ENCODE results near the gene TTLL5.
A peak's percentile ranks its signal among the peaks of the same experiment; 100 is the strongest.

TTLL5 gene

GRCh38 chr14:75804570-75805275 is 143.7 kb downstream of the TTLL5 start:
- DNase-seq: no peak

GRCh38 chr14:75805646-75806045 is 144.6 kb downstream of the TTLL5 start:
- no peak for DNase-seq

- DNase-seq: no peak
These were observed 145.3 kb downstream of the TTLL5 start for GRCh38 chr14:75806352-75806832.

GRCh38 chr14:75807667-75808360 is 146.8 kb downstream of the TTLL5 start:
- no peak for DNase-seq

- DNase-seq: no peak
These were observed 150.2 kb downstream of the TTLL5 start for GRCh38 chr14:75811136-75811829.

- no peak for DNase-seq
These were observed 150.9 kb downstream of the TTLL5 start for GRCh38 chr14:75811872-75812499.

GRCh38 chr14:75812622-75813021 is 151.6 kb downstream of the TTLL5 start:
- DNase-seq: no peak

- DNase-seq: no peak
These were observed 159.7 kb downstream of the TTLL5 start for GRCh38 chr14:75820761-75821160.

- DNase-seq: no peak
These were observed 160.9 kb downstream of the TTLL5 start for GRCh38 chr14:75821831-75822521.

- no peak for DNase-seq
These were observed 161.6 kb downstream of the TTLL5 start for GRCh38 chr14:75822522-75823141.

- DNase-seq: no peak
These were observed 162.3 kb downstream of the TTLL5 start for GRCh38 chr14:75823334-75823733.

- DNase-seq: no peak
These were observed 163.3 kb downstream of the TTLL5 start for GRCh38 chr14:75824318-75824717.

- no peak for DNase-seq
These were observed 164.1 kb downstream of the TTLL5 start for GRCh38 chr14:75825147-75825592.

GRCh38 chr14:75826599-75826998 is 165.6 kb downstream of the TTLL5 start:
- no peak for DNase-seq

- DNase-seq: no peak
These were observed 166.3 kb downstream of the TTLL5 start for GRCh38 chr14:75827331-75827730.

GRCh38 chr14:75829316-75829715 is 168.3 kb downstream of the TTLL5 start:
- DNase-seq: no peak

GRCh38 chr14:75831455-75831854 is 170.4 kb downstream of the TTLL5 start:
- DNase-seq: peak; percentile 71

GRCh38 chr14:75831952-75832351 is 170.9 kb downstream of the TTLL5 start:
- no peak for DNase-seq

- no peak for DNase-seq
These were observed 171.7 kb downstream of the TTLL5 start for GRCh38 chr14:75832621-75833297.

GRCh38 chr14:75833326-75834020 is 172.4 kb downstream of the TTLL5 start:
- no peak for DNase-seq
